Progenitor cell of endocrine pancreas (in vitro differentiated cells): ENCODE data around the gene EP400. TPM values are rescaled to one million over a fixed set of nuclear protein-coding genes. Genes with fewer than 3 reads are reported as not detected.

Experiments used
- DNase-seq: peaks from one replicate; pipeline ENCODE4 v3.0.0; 2021; ENCODE audit warnings: low spot score; ENCODE audit not compliant: unreplicated experiment
- H3K27ac Mint-ChIP-seq: 2 replicates; pipeline ENCODE4 v1.8.0; 2021; ENCODE audit warnings: mild to moderate bottlenecking, moderate library complexity, mixed read lengths
- H3K27me3 Mint-ChIP-seq: 2 replicates; pipeline ENCODE4 v1.8.0; 2021; ENCODE audit warnings: mixed read lengths
- H3K36me3 Mint-ChIP-seq: 2 replicates; pipeline ENCODE4 v1.8.0; 2022; ENCODE audit warnings: mixed read lengths; ENCODE audit not compliant: insufficient read depth
- H3K4me1 Mint-ChIP-seq: 2 replicates; pipeline ENCODE4 v1.8.0; 2021; ENCODE audit warnings: low read depth, mixed read lengths
- H3K4me3 Mint-ChIP-seq: 2 replicates; pipeline ENCODE4 v1.8.0; 2021; ENCODE audit warnings: low read depth, mild to moderate bottlenecking, moderate library complexity, mixed read lengths
- H3K9me3 Mint-ChIP-seq: 2 replicates; pipeline ENCODE4 v1.8.0; 2021; ENCODE audit warnings: low read depth, mixed read lengths
- total RNA-seq: library from RNA; stranded (reverse); gene quantifications from 2 replicates; pipeline ENCODE4 v1.2.1, GENCODE V29; 2021
- TF ChIP-seq, protein P1 (sequence below): fragments of 200-600 bp; sonication (generic); IDR thresholded peaks from one replicate; pipeline ENCODE4 v1.5.0; 2021; ENCODE audit warnings: antibody characterized with exemption, mild to moderate bottlenecking; ENCODE audit not compliant: unreplicated experiment

EP400 gene
- total RNA-seq, 1 donor from 2014 or later, result 66.6 TPM

DNA sequence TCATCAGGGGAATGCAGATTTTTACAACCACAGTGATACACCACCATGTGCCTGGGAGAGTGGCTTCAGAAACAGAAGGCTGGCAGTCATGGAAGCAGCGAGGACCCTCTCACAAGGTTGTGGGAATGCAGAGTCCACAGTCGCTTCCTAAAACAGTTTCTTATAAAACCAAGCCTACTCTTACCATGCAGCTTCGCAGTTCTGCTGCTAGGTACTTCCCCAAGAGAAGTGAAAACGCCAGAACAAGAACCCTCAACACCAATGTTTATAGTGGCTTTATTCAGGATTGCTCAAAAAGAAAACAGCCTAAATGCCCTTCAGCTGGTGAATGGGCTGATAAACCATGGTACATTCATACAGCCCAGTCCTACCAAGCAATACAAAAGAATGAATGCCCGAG is 107.2 kb downstream of the EP400 start:
- Mint-ChIP-seq H3K4me3 (no peak overlapping the region), H3K27me3 (no peaks in the 10 kb centered on the region), H3K9me3 (no peaks in the 10 kb centered on the region), H3K4me1 (peaks cover 11% of the 10 kb centered on the region), H3K27ac (no peak overlapping the region), H3K36me3 (peaks cover 19% of the 10 kb centered on the region)
- TF ChIP-seq, protein P1, sequence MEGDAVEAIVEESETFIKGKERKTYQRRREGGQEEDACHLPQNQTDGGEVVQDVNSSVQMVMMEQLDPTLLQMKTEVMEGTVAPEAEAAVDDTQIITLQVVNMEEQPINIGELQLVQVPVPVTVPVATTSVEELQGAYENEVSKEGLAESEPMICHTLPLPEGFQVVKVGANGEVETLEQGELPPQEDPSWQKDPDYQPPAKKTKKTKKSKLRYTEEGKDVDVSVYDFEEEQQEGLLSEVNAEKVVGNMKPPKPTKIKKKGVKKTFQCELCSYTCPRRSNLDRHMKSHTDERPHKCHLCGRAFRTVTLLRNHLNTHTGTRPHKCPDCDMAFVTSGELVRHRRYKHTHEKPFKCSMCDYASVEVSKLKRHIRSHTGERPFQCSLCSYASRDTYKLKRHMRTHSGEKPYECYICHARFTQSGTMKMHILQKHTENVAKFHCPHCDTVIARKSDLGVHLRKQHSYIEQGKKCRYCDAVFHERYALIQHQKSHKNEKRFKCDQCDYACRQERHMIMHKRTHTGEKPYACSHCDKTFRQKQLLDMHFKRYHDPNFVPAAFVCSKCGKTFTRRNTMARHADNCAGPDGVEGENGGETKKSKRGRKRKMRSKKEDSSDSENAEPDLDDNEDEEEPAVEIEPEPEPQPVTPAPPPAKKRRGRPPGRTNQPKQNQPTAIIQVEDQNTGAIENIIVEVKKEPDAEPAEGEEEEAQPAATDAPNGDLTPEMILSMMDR, result no peak
- DNase-seq, result no peak

DNA sequence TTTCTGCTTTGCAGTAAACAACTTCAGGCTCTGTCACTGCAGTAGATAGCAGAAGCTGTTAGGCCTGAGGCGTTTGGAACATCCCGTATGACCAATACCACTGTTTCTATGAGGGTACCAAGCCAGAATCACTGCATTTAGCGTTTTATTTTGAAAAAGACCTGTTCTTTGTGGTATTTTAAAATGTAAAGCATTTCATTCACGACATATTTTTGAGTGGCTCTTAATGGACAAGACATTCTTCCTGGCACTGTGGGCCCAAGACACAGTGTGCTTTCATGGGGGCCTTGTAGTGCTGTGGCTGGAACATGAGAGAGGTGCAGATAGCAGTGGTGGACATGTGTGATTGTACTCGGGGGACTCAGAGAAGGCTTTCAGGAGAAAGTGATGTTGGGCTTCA is 107.9 kb downstream of the EP400 start:
- TF ChIP-seq, protein P1, result no peak

DNA sequence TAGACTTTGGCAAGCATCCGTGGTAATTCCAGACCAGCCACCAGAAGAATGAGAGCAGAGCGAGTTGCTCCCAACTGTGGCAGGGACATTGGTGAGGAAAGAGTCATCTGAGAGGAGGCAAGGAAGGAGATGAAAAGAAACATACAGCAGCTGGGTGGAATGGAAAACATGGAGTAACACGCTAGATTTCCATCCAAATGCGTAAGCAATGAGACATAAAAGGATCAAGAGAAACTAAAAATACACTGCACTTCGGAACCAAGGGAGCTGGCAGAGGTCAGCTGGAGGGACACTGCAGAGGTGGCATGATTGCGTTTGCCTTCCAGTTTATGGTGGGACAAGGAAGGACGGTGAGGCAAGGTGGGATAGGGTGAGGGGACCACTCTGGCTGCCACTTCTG is 111.5 kb downstream of the EP400 start:
- Mint-ChIP-seq H3K4me1 (peaks cover 16% of the 10 kb centered on the region), H3K36me3 (peaks cover 14% of the 10 kb centered on the region)
- TF ChIP-seq, protein P1, result no peak

More for the DNA sequence above, 107.9 kb downstream of the EP400 start:
- no peaks in the 10 kb centered on the region for H3K27me3 Mint-ChIP-seq
- peaks cover 15% of the 10 kb centered on the region for H3K36me3 Mint-ChIP-seq
- no peak overlapping the region for H3K27ac Mint-ChIP-seq
- H3K9me3 Mint-ChIP-seq, result no peaks in the 10 kb centered on the region
- H3K4me1 Mint-ChIP-seq, result peaks cover 16% of the 10 kb centered on the region
- DNase-seq, result no peak
- H3K4me3 Mint-ChIP-seq, result no peak overlapping the region

DNA sequence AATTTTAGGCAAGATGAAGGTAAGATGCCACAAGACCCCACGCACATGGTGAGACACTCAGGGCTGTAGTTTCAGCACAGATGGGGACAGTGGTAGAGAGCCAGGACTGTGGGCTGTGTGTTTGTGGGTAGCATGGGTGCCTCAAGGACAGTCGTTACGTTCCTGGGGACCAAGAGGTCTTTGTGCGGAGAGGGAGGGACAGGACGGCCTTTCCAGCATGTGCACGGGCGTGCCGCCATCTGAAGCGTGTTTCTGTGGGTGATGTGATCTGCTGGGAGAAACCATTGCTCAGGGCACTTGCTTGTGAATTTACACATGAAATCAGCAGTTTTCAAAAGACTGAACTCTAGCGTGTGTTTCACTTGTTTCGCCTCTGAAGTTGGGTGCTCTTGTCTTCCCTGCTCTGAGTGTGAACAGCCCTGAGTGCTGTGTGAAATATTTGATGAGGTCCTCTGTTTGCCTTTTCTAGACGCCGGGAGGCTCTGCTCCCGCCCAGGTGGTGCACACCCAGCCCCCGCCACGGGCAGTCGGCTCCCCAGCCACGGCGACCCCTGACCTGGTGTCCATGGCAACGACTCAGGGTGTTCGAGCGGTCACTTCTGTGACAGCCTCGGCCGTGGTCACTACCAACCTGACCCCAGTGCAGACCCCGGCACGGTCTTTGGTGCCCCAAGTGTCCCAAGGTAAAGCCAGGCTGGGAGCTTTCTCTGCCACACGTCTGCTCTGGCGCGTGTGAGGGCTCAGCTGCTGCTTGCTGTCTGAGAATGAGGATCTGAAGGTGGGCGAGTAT is 112.1 kb downstream of the EP400 start:
- peaks cover 16% of the 10 kb centered on the region for H3K4me1 Mint-ChIP-seq
- H3K9me3 Mint-ChIP-seq, result no peaks in the 10 kb centered on the region
- no peaks in the 10 kb centered on the region for H3K27me3 Mint-ChIP-seq
- peak overlapping the region; percentile 67 for H3K27ac Mint-ChIP-seq
- TF ChIP-seq, protein P1, result no peak
- H3K36me3 Mint-ChIP-seq, result peaks cover 16% of the 10 kb centered on the region
- no peak overlapping the region for H3K4me3 Mint-ChIP-seq
- DNase-seq, result no peak

More for the DNA sequence above, 111.5 kb downstream of the EP400 start:
- H3K27ac Mint-ChIP-seq, result peak overlapping the region; percentile 10
- DNase-seq, result no peak
- H3K4me3 Mint-ChIP-seq, result no peak overlapping the region
- no peaks in the 10 kb centered on the region for H3K27me3 Mint-ChIP-seq
- H3K9me3 Mint-ChIP-seq, result no peaks in the 10 kb centered on the region

DNA sequence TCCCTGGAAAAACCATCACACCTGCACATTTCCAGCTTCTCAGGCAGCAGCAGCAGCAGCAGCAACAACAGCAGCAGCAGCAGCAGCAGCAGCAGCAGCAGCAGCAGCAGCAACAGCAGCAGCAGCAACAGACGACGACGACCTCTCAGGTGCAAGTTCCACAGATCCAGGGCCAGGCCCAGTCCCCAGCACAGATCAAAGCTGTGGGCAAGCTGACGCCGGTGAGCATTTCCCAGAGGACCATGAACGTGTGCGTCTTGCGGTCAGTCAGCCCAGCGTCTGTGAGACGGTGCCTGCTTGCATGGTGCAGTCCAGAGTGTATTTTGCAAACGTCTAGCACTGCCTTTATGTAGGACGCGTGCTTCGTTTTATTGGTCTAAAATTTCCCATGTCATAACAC is 112.7 kb downstream of the EP400 start:
- TF ChIP-seq, protein P1, result no peak
- no peak for DNase-seq
- Mint-ChIP-seq H3K4me1 (peaks cover 16% of the 10 kb centered on the region), H3K27me3 (no peaks in the 10 kb centered on the region), H3K9me3 (no peaks in the 10 kb centered on the region), H3K36me3 (peaks cover 16% of the 10 kb centered on the region), H3K27ac (peak overlapping the region; percentile 67), H3K4me3 (no peak overlapping the region)
